IPS-NIHi7 (cell line): ENCODE data around the gene PHLPP1.
"Not testable (repeated sequence)": the region's sequence is repeated elsewhere in the genome, so short reads cannot be mapped to it uniquely, and the experiment has no call there.

Experiments
- DNase-seq: peaks from one replicate; pipeline ENCODE4 v3.0.0; 2012; ENCODE audit warnings: mixed read lengths; ENCODE audit errors: extremely low spot score

The PHLPP1 gene

DNA sequence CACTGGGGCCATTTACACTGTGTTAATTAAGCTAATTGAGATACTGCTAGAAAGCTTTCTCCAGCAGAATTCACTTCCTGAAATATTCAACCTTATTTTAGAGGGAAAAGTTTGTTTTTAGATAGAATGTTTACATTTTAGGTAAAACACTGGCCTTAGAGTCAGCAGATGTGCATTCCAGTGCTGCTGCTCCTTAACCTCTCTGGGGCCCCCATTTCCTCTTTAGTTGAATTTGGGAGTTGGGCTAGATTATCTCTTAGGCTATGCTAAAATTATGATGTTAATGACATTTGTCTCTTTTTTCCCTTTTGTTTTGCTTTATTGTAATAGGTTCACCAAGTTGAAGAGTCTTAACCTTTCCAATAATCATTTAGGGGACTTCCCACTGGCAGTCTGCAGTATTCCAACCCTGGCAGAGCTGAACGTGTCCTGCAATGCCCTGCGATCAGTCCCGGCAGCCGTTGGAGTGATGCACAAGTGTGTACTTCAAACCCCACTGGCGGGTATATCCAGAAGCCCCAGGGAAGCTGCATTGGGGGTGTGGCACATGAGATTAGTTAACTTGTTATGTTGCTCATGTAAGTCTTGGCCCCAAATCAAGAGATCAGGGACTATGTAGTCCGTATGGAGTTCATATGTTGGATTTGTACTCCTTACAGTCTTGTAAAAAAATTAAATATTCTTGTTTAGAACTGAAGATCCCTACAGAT, 179.5 kb downstream of the PHLPP1 start:
- DNase-seq: no peak

DNA sequence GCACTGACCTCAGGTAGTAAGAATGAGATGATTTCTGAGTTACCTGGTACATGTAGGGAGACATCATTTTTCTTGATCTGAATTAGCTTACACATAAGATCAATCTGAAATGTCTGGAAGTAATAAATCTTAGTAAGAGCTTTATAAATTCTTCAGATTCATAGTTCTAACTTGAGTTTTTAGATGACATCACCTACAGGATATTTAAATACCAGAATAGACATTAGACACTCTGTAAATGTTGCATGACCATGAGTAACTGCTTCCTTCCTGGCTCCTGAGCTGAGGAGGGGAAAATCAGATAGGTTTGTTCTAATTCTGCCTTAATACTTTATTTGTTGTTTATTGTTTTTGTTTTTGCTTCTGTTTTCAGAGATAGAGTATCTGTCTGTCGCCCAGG, 181.8 kb downstream of the PHLPP1 start:
- DNase-seq: no peak

DNA sequence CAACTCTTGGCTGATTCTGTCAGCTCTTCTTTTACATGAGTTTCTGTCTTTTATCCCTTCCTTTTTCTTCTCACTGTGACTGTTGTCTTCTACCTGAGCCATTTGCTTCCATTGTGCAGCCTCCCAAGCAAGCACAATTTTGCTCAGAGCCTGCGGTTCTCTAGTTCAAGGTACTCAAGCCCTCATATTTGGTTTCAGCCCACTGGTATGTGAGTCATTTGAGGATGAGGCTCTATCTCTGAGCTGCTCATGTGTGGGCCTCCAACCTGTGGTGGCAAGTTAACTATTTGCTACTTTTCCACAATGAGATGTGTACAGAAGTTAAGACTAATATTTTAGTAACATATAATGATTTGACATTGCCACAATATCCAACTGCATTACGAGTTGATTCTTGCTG, 183.0 kb downstream of the PHLPP1 start:
- DNase-seq: no peak

DNA sequence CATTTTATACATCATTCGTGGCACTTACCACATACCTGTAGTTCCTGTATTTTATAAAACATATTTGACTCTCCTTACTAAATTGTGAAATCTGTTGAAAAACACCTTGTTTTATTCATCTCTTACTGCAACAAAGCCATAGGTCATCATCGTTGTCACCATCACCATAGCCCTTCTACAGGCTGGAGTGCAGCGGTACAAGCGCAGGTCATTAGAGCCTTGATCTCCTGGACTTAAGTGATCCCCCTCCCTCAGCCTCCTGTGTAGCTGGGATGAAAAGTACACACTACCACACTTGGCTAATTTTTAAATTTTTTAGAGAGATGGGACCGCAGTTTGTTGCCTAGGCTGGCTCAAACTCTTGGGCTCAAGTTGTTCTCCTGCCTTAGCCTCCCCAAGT, 184.2 kb downstream of the PHLPP1 start:
- DNase-seq: no peak

DNA sequence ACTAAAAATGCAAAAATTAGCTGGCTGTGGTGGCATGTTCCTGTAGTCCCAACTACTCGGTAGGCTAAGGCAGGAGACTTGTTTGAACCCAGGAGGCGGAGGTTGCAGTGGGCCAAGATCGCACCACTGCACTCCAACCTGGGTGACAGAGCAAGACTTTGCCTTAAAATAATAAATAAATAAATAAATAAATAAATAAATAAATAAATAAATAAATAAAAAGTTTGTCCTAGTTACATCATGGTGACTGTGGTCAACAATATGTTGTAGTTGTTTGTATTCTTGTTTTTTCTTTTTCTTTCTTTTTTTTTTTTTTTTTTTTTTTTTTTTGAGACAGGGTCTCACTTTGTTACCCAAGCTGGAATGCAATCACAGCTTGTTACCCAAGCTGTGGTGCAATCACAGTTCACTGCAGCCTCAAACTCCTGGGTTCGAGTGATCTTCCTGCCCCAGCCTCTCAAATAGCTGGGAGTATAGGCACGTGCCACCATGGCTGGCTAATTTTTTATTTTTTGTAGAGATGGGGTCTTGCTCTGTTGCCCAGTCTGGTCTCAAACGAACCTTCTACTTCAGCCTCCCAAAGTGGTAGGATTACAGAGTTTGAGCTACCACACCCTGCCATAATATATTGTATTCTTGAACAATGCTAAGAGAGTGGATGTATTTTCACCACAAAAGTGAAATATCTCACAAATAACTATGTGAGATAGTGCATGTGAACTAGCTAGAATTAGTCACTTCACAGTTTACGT, 185.0 kb downstream of the PHLPP1 start:
- DNase-seq: no peak

DNA sequence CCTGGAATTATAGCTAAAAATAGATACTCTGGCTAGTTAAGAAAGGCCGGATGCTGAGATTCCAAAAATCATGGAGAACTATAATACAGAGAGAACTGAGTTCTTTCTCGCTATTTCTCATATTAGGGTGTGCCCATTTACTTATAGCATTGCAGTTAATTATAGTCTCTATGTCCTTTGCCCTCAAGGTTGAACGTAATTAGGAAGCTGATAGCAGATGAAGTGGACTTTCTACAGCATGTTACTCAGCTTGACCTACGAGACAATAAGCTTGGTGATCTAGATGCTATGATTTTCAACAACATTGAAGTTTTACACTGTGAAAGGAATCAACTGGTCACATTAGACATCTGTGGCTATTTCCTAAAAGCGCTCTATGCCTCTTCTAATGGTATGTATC, 187.4 kb downstream of the PHLPP1 start:
- DNase-seq: no peak

DNA sequence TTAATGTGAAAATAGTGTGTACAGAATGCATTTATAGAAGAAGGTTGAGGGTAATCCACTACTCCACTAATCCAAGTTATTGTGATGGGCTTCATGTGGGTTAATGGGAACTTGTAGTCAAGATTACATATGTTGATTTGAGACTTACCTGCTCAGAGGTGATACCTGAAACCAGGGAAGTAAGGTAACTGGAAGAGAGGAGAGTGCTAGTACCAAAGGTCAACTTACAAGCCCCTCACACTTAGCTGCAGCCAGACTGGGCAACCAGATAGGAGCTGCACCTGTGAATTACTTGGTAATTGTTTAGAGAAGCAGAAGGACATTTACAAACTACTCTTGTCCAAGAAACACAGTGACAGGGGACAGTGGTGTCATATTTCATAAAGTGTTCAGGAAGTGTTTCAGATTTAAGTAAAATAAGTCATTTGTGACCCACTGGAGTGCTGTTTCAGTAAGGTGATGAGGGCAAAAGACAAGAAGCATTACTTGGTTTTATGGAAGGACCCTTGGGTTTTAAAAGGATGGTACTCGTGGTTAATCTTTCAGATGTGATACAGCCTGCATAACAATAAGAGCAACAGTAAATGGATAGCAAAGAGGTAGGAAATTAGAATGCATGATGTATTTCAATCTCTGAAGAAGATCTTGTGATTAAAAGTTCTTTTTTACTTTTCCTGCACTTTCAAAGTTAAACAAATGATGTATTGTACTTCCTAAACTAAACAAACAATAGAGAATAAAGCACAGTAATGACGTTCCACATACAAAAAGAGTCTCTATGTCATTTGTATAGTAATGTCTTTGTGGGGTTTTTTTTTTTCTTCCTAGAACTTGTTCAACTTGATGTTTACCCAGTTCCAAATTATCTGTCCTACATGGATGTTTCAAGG, 189.3 kb downstream of the PHLPP1 start:
- DNase-seq: no peak

DNA sequence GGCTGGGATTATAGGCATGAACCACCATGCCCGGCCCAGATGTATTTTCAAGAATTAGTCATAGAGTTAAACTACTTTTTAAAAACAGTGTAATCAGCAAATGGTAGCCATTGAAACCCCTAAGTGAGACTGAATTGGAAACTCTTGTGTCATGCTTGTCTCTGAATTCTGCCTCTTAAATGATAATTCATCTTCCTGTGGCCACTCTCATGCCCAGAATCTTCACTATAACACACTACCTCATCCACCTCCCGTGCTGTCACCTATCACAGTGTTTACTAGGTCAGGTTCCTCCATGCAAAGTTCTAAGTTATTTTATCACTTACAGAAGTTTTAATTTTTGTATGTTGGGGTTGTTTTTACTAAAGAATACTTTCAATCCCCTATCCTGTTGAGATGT, 197.5 kb downstream of the PHLPP1 start:
- no peak for DNase-seq

DNA sequence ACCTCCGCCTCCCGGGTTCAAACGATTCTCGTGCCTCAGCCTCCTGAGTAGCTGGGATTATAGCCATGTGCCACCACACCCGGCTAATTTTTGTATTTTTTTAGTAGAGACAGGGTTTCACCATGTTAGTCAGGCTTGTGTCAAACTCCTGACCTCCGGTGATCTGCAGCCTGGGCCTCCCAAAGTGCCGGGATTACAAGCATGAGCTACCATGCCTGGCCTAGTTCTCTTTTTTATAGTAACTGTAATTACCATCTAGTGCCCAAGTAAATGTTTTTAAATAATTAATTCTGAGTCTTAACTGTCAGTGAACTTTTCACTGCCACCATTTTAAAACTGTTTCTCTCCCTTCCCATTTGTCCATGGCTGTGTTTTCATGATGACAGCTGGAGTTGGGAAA, 198.5 kb downstream of the PHLPP1 start:
- DNase-seq: not testable (repeated sequence)

DNA sequence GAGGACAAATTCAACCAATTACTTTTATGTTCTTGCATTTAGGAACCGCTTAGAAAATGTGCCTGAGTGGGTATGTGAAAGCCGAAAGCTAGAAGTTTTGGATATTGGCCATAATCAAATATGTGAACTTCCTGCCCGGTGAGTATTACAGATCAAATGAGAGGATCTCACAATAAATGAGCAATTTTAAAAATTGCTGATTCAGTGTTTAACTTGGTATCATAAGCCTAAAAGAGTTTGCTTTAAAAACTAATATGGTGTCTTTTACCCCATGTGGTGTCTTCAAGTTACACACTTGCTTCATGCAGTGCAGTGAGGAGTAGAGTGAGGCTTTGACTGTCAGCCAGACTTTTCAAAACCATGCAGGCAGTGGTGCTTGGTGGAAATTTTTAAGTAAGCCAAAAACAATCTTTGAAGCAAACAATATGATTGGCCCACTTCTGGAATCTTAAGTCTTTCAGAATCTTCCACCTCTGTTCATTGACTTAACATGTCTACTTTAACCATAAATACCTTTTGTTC, 199.6 kb downstream of the PHLPP1 start:
- no peak for DNase-seq

DNA sequence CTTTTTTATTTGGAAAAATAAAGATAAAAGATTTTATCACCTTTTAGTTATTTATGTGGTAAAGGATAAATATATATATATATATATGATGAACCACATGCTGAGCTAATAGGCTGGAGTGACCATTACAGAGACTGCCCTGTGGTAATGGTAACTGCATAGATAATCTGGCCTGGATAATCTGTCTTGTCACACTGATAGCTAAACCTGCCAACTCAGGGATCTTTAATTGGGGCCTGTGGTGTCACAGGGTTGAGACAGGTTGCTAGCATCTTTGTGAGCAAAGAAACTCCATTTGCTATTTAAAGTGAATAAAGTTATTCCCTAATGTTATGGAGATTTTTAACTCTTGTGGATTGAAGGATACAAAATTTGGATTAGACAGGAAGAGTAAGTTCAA, 203.0 kb downstream of the PHLPP1 start:
- no peak for DNase-seq

DNA sequence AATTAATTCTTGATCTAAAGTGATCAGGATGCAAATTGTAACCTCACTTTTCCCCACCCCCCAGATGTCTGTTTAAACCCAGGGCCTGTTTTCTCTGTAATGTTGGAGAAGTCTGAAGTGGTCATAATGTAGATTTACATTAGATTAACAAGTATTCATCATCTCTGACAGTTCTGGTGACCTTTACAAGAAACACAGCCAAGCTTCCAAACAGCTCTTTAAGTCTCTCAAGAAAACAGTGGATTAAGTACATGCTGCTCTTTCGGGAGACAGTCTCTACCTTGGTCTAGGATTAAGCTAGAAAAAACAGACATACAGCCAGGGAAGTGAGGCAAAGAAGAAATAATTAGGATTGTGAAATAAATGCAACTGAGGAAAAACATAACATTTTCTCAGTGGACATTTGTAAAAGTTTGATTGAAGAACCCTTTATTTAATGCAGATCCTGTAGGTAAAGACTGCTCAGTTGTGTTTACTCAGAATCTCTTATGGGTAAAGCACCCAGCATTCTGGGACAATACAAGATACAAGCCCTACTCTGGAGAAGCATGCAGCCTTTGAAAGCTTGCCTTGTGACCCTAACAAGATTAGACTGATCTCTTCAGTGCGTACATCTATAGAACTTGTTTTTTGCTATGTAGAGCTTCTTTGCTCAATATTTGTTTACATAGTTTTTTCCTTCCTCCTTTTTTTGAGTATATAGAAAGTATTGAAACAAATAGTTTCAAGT, 203.9 kb downstream of the PHLPP1 start:
- DNase-seq: no peak

DNA sequence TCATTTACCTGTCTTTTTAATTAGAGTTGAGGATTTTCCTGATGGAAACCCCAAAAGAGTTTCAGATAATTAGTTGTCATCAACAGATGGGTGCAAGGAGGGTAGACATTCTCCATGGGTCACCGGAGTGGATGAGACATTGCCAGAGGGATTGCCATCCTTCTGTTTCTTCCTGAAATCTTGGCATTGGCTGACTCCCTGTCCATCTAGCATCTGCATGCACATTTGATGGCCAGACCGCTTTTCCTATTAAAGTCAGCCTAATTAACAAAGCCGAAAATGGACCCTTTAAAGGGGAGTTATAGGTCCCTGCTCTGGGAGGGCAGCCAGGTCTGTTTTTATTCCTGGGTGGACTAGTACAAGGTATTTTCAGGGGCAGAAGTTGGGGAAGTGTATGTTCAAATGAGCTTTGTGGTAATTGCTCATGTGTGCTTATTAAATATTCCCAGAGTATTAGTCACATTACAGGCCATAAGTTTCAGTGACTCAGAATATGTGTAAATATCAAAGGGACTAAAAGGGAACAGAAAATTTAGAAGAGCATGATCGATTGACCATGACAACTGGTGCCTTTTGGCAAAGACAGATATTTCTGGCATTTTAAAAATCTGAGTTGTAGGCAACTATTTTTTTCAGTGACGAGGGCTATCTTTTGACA, 209.8 kb downstream of the PHLPP1 start:
- no peak for DNase-seq

DNA sequence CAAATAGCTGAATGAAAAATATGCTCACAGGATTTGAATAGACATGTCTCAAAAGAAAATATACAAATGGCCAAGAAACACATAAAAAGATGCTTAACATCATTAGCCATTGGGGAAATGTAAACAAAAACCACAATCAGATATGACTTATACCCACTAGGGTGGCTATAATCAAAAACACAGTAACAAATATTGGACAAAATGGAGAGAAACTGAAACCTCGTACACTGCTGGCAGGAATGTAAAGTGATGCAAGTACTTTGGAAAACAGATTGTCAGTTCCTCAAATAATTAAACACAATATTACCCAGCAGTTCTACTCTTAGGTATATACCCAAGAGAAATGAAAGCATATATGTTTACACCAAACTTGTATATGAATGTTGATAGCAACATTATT, 213.0 kb downstream of the PHLPP1 start:
- DNase-seq: no peak

DNA sequence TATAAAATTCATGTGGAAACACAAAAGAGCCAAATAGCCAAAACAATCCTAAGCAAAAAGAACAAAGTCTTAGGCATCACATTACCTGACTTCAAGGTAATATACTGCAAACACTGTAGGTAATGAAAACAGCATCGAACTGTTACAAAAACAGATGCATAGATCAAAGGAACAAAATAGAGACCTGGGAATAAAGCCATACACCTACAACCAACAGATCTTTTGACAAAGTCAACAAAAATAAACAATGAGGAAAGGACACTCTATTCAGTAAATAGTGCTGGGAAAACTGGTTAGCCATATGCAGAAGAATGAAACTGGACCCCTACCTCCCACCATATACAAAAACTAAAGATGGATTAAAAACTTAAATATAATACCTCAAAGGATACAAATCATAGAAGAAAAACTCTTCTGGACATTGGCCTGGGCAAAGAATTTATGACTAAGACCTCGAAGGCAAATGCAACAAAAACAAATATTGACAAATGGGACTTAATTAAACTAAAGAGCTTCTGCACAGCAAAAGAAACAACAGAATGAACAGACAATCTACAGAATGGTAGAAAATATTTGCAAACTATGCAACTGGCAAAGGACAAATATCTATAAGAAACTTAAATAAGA, 218.0 kb downstream of the PHLPP1 start:
- DNase-seq: no peak

DNA sequence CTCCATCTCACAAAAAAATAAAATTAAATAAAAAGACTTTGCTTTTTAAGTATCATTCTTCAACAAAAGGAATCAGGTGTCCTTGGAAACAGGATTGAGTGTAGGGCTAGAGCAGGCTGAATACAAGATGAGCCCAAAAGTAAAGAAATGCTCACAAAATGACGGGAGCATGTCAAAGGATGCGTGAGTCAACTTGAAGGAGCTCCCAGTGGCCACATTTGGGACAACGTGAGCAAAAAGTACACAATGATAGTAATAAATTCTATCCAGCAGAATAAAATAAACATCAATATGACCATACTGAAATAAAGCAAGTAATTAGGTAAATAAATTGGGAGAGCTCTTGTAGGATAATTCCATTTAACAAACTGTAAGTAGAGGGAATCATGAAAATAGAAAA, 220.7 kb downstream of the PHLPP1 start:
- no peak for DNase-seq

DNA sequence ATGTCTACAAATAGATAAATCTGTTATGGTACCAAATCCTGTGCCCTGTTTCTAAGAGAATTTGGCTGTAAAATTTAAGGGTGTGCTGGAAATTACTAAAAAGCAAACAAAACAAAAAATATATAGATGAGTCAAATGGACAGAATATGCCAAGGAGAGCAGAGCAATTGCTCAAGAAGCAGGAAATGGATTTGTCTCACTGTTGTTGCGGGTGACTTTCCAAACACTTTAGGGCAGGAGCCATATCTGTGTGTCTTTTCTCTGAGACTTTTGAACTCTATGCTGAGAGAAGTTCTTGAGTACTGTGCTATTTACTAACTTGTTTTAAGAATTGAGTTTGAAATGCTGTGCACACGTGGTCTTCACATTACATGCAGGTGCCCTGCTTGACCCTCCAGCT, 221.7 kb downstream of the PHLPP1 start:
- no peak for DNase-seq

DNA sequence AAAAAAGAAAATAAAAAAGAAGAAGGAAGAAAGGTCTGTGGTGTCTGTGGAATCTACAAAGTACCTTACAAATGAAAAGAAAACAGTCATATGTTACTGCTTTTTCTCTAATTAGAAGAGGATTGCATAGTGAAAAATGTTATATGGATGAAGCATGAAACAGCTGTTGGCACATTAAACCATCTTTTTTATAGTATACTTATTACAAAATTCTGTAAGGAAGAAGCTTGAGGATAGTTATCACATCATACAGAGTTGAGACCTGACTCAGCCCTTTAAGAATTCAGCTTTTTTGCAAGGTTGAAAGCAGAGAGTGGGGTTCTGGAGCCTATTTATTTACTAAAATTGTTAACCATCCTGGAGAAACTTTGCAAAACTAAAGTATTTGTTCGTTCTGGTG, 222.7 kb downstream of the PHLPP1 start:
- no peak for DNase-seq

DNA sequence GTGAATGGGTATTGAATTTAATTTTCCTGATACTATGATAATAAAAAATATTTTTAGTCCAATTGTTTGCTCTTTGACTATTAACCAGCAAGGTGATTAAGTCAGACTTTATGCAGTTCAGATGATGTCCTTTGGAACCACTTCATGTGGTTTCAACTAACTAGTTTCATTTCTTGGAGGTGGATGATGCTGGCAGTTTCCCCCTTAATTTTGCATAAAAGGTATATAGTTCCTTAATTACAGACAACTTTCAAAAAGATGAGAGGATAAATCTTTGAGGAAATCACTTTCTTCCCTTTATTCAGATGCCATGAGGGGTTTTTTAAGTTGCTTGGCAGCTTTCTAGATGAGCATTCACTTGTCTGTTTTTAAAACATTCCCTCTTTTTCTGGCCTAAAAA, 223.1 kb downstream of the PHLPP1 start:
- no peak for DNase-seq

DNA sequence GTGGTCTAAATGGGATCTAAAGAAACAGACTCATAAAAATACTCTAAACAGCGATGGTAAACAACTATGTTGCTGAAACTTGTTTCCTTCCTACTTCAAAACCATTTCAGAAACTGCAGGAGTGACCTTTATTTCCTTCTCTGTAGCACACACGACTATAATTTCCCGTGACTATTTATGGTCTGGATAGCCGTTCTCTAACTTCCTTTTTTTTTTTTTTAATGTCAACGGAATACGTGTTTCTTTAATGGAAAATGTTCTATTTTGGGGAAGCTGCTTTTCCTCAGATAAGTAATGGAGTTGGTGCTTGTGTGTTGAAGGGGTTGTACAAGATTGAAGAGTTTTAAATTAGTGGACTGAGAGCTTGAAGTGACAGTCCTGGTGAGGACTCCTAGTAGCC, 224.1 kb downstream of the PHLPP1 start:
- DNase-seq: no peak

DNA sequence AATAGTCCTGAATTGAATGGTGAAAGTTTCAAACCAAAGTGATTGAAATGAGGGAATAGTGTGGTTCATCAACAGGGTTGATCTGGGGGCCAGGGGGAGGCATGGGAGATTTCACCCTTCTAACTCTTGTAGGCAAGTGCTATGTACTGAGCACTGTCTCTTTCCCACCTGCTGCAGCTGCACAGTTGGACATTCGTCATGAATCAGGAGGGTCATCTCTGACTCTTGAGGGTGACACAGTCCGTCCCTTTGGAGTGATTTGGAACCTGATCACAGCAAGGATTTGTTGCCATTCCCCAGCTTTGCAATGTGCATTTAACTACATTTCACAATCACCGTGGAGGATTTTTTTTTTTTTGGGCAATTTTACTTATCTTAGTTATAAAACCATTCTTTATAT, 224.6 kb downstream of the PHLPP1 start:
- DNase-seq: no peak
